ENCODE data around the gene ICE2.

- TF ChIP-seq CTCF (IDR thresholded peaks at IDR 0.05) (no peak), POLR2A (IDR thresholded peaks at IDR 0.05) (no peak)
Observed at GRCh38 chr15:60420203-60420716, 58.7 kb downstream of the ICE2 start.

Measured in uterus (tissue), 2 donors.